Measurements from ENCODE around the gene RPS27A.
"Not testable (repeated sequence)": the region's sequence is repeated elsewhere in the genome, so short reads cannot be mapped to it uniquely, and the experiment has no call there.

The RPS27A gene

GRCh38 chr2:55277310-55277709 is 44.8 kb downstream of the RPS27A start:
- Mint-ChIP-seq H3K27me3 (ENCODE audit: low read depth, poor library complexity) (peaks cover 7% of the 10 kb centered on the region), H3K4me3 (no peak overlapping the region), H3K27ac (no peak overlapping the region), H3K4me1 (peaks cover 28% of the 10 kb centered on the region), H3K9me3 (no peaks in the 10 kb centered on the region), H3K36me3 (ENCODE audit: low read depth) (no peaks in the 10 kb centered on the region)
- TF ChIP-seq CTCF (IDR thresholded peaks at IDR 0.05) = no peak
- DNase-seq = no peak

GRCh38 chr2:55279214-55279835 is 46.8 kb downstream of the RPS27A start:
- not testable (repeated sequence) for H3K9me3 Mint-ChIP-seq; H3K27me3 Mint-ChIP-seq (ENCODE audit: low read depth, poor library complexity); DNase-seq; H3K36me3 Mint-ChIP-seq (ENCODE audit: low read depth)
- peak overlapping the region; percentile 78 for H3K27ac Mint-ChIP-seq
- peak overlapping the region; percentile 44 for H3K4me3 Mint-ChIP-seq
- H3K4me1 Mint-ChIP-seq = peaks cover 38% of the 10 kb centered on the region

- peaks cover 38% of the 10 kb centered on the region for H3K4me1 Mint-ChIP-seq
- not testable (repeated sequence) for DNase-seq; H3K27me3 Mint-ChIP-seq (ENCODE audit: low read depth, poor library complexity); H3K36me3 Mint-ChIP-seq (ENCODE audit: low read depth); H3K9me3 Mint-ChIP-seq
- peak overlapping the region; percentile 16 for H3K27ac Mint-ChIP-seq
- H3K4me3 Mint-ChIP-seq = peak overlapping the region; percentile 40
Observed at GRCh38 chr2:55279859-55280424, 47.5 kb downstream of the RPS27A start.

- Mint-ChIP-seq H3K4me1 (peaks cover 38% of the 10 kb centered on the region), H3K4me3 (peak overlapping the region; percentile 69), H3K27ac (peak overlapping the region; percentile 76)
- DNase-seq; H3K27me3 Mint-ChIP-seq (ENCODE audit: low read depth, poor library complexity); H3K36me3 Mint-ChIP-seq (ENCODE audit: low read depth); H3K9me3 Mint-ChIP-seq: not testable (repeated sequence)
Observed at GRCh38 chr2:55280851-55281546, 48.5 kb downstream of the RPS27A start.

GRCh38 chr2:55282110-55282917 is 49.8 kb downstream of the RPS27A start:
- Mint-ChIP-seq H3K9me3 (no peaks in the 10 kb centered on the region), H3K27me3 (ENCODE audit: low read depth, poor library complexity) (peaks cover 8% of the 10 kb centered on the region), H3K27ac (peak overlapping the region; percentile 95), H3K4me1 (peaks cover 38% of the 10 kb centered on the region), H3K36me3 (ENCODE audit: low read depth) (peaks cover 20% of the 10 kb centered on the region), H3K4me3 (peak overlapping the region; percentile 83)
- peak; percentile 85 for DNase-seq
- TF ChIP-seq CTCF (IDR thresholded peaks at IDR 0.05) = no peak

- peaks cover 23% of the 10 kb centered on the region for H3K36me3 Mint-ChIP-seq (ENCODE audit: low read depth)
- peaks cover 38% of the 10 kb centered on the region for H3K4me1 Mint-ChIP-seq
- peak overlapping the region; percentile 59 for H3K4me3 Mint-ChIP-seq
- no peaks in the 10 kb centered on the region for H3K9me3 Mint-ChIP-seq
- TF ChIP-seq CTCF (IDR thresholded peaks at IDR 0.05) = no peak
- H3K27ac Mint-ChIP-seq = no peak overlapping the region
- DNase-seq = no peak
- peaks cover 6% of the 10 kb centered on the region for H3K27me3 Mint-ChIP-seq (ENCODE audit: low read depth, poor library complexity)
Observed at GRCh38 chr2:55283083-55283482, 50.6 kb downstream of the RPS27A start.

Measured in nephron progenitor cell (in vitro differentiated cells).